HG03175 (cell line): ENCODE data around the gene BLM.
"Not testable (repeated sequence)": the region's sequence is repeated elsewhere in the genome, so short reads cannot be mapped to it uniquely, and the experiment has no call there.

Source experiments
- ATAC-seq: cut with Tn5 transposase; IDR thresholded peaks from one replicate; pipeline ENCODE4 v1.9.1; 2021; ENCODE audit warnings: mild to moderate bottlenecking, moderate library complexity; ENCODE audit not compliant: unreplicated experiment

BLM gene

GRCh38 chr15:90716976-90717821 is at the start of gene BLM:
TSS of gene BLM (plus strand) at chr15:90717346. CDS start at chr15:90747393, 30,047 bp downstream.
- peak; percentile 99 for ATAC-seq

GRCh38 chr15:90667755-90668345 is 49.3 kb upstream of the BLM start:
- ATAC-seq: not testable (repeated sequence)

GRCh38 chr15:90670631-90671030 is 46.5 kb upstream of the BLM start:
- not testable (repeated sequence) for ATAC-seq

- ATAC-seq: no peak
Observed at GRCh38 chr15:90671216-90671615, 45.9 kb upstream of the BLM start.

- ATAC-seq: not testable (repeated sequence)
Observed at GRCh38 chr15:90673357-90673756, 43.8 kb upstream of the BLM start.

DNA sequence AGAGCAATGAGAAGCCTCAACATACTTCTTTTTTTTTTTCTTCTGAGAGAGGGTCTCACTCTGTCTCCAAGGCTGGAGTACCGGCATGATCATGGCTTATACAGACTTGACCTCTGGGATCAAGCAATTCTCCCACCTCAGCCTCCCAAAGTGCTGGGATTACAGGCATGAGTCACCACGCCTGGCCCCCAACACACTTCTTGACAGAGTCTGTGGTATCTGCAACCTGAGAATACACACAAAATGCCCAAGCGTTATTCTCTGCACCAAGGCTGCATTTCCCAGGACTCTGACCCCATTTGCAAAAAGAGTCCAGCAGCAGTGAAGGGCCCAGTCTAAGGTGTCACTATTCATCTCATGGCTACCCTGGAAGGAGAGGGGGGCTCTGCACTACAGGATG is 42.7 kb upstream of the BLM start:
- no peak for ATAC-seq

DNA sequence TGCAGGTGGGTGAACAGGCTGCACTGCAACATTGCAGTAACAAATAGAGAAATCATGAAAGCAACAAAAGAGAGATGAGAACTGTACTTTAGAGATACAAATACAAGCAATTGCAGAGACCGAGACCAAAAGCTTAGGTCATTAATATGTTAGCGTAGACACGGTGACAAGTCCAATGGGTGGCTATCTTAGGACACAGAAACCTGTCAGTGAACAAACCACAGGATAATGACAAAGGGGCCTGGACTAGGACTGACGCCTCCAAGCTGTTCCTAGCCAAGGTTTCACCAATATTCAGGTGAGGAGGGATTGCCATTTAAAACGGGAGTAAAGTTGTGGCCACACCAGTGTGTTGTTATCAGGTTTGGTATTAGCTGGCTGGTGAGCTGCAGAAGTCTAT is 41.7 kb upstream of the BLM start:
- ATAC-seq: no peak

- ATAC-seq: no peak
Observed at GRCh38 chr15:90677807-90678790, 39.0 kb upstream of the BLM start.

- no peak for ATAC-seq
Observed at GRCh38 chr15:90679959-90680358, 37.2 kb upstream of the BLM start.

DNA sequence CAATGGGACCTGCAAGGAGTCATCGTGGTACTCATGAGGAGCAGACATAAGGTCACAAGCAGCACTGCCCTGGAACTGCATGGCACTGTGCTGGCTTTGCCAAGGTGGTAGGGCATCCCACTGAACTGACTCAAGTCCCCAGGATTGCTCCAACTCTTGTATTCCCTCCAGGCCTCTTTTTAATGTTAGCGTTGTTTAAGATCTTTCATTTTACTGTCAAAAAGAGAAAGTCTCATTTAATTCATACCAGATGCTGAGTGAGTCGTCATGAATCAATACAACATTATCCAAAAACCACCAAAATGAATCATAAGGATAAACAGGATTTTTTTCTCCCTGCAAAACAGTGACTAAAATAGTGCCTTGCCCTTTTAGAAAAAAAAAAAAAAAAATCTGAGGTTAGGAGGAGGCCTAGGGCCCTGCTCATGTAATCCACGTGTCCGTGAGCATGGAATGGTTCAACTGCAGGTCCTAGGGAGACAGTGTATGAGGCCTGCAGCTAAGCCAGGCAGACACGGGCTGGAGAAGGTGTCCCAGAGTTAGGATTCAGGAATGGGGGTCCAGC is 36.7 kb upstream of the BLM start:
- ATAC-seq: no peak

- ATAC-seq: no peak
Observed at GRCh38 chr15:90681056-90681455, 36.1 kb upstream of the BLM start.

- no peak for ATAC-seq
Observed at GRCh38 chr15:90681480-90681879, 35.7 kb upstream of the BLM start.

DNA sequence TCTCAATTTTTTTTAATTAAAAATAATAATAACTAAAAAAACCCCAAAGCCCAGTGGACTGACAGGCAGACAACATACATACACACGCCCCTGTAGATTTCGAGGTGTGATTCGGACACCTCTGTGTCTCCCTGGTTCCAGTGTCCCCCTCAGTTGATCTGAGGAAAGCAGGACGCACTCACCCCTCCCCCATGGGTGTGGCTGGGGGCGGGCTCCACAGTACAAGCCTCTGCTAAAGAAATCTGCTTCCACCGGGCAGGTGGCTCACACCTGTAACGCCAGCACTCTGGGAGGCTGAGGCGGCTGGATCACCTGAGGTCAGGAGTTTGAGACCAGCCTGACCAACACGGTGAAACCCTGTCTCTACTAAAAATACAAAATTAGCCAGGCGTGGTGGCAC is 33.8 kb upstream of the BLM start:
- ATAC-seq: no peak

- no peak for ATAC-seq
Observed at GRCh38 chr15:90683876-90684275, 33.3 kb upstream of the BLM start.

- ATAC-seq: no peak
Observed at GRCh38 chr15:90684281-90684680, 32.9 kb upstream of the BLM start.

GRCh38 chr15:90685591-90686434 is 31.3 kb upstream of the BLM start:
- ATAC-seq: peak; percentile 28

GRCh38 chr15:90686435-90687218 is 30.5 kb upstream of the BLM start:
- peak; percentile 87 for ATAC-seq

DNA sequence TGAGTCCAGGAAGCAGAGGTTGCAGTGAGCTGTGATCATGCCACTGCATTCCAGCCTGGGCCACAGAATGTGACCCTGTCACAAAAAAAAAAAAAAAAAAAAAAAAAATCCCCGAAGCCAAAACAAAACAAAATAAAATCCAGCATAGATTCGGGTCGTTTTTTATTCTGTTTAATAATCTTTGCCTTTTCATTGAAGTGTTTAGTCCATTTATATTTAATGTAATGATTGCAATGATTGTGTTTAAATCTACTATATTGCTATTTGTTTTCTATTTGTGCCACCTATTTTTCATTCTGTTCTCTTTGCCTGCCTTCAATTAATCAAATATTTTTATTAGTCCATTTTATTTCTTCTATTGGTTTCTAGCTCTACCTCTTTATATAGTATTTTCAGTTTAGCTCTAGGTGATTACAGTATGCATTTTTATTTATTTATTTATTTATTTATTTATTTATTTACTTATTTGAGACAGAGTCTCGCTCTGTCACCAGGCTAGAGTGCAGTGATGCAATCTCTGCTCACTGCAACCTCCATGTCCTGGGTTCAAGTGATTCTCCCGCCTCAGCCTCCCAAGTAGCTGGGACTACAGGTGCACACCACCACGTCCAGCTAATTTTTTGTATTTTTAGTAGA is 27.7 kb upstream of the BLM start:
- ATAC-seq: not testable (repeated sequence)

- no peak for ATAC-seq
Observed at GRCh38 chr15:90690585-90690984, 26.6 kb upstream of the BLM start.
